GM12891 (cell line): ENCODE results near the gene FIGN. TPM values are rescaled to one million over a fixed set of nuclear protein-coding genes. Genes with fewer than 3 reads are reported as not detected.

Experiments used
- DNase-seq: peaks from one replicate; pipeline ENCODE4 v3.0.0; 2011; ENCODE audit warnings: low spot score; ENCODE audit not compliant: insufficient read length
- FAIRE-seq: peaks from 2 replicates; lab custom pipeline; 2011; peaks lifted over from hg19 to GRCh38; lab: Jason Lieb, UNC
- PAX5 ChIP-seq: IDR thresholded peaks from 2 replicates; pipeline ENCODE4 v1.6.1; 2011; ENCODE audit warnings: low read length, moderate library complexity, mild to moderate bottlenecking; ENCODE audit not compliant: insufficient read depth, severe bottlenecking
- POLR2A ChIP-seq: IDR thresholded peaks from 2 replicates; pipeline ENCODE4 v1.6.1; 2011; ENCODE audit warnings: low read depth, low read length, control low read depth
- POLR2AphosphoS5 ChIP-seq: IDR thresholded peaks from 2 replicates; pipeline ENCODE4 v1.6.1; 2011; ENCODE audit warnings: low read depth, low read length, control low read depth
- POU2F2 ChIP-seq: IDR thresholded peaks from 2 replicates; pipeline ENCODE4 v1.6.1; 2011; ENCODE audit warnings: low read depth, mild to moderate bottlenecking, control low read depth, low read length, moderate library complexity
- SPI1 ChIP-seq: IDR thresholded peaks from 2 replicates; pipeline ENCODE4 v1.6.1; 2011; ENCODE audit warnings: low read depth, low read length, control low read depth
- TAF1 ChIP-seq: IDR thresholded peaks from 2 replicates; pipeline ENCODE4 v1.6.1; 2011; ENCODE audit warnings: low read depth, low read length, control low read depth
- polyA plus RNA-seq: library from polyadenylated mRNA; unstranded; fragments of >200 nt; gene quantifications from one replicate; pipeline ENCODE4 v1.2.1, GENCODE V29; 2012; ENCODE audit warnings: low read depth, missing spikeins, inconsistent platforms; ENCODE audit not compliant: missing spikeins

The FIGN gene
- polyA plus RNA-seq = not detected

GRCh38 chr2:163735685-163736432, at the start of gene FIGN:
FIGN (minus strand) TSS chr2:163736008; CDS start chr2:163734927, 1,081 bp downstream.
- TF ChIP-seq PAX5 (no peak), SPI1 (no peak), POLR2A (no peak), POU2F2 (no peak), POLR2AphosphoS5 (no peak)
- DNase-seq (no peak), FAIRE-seq (no peak)

- no peak for DNase-seq
These were observed 49.4 kb upstream of the FIGN start for GRCh38 chr2:163785162-163785561.

GRCh38 chr2:163779970-163780597, 44.3 kb upstream of the FIGN start:
- DNase-seq = no peak
- TF ChIP-seq POLR2A (no peak), PAX5 (no peak), POU2F2 (no peak), SPI1 (no peak), TAF1 (no peak), POLR2AphosphoS5 (no peak)
- no peak for FAIRE-seq

More at GRCh38 chr2:163785162-163785561, 49.4 kb upstream of the FIGN start:
- FAIRE-seq = no peak
- TF ChIP-seq POU2F2 = no peak
- TF ChIP-seq TAF1 = no peak
- TF ChIP-seq POLR2A = no peak
- no peak for TF ChIP-seq PAX5
- TF ChIP-seq POLR2AphosphoS5 = no peak
- no peak for TF ChIP-seq SPI1

GRCh38 chr2:163778045-163778781, 42.4 kb upstream of the FIGN start:
- no peak for FAIRE-seq
- no peak for TF ChIP-seq POU2F2
- no peak for TF ChIP-seq PAX5
- no peak for TF ChIP-seq SPI1
- TF ChIP-seq POLR2AphosphoS5 = no peak
- TF ChIP-seq TAF1 = no peak
- TF ChIP-seq POLR2A = no peak
- no peak for DNase-seq

GRCh38 chr2:163775304-163775703, 39.5 kb upstream of the FIGN start:
- DNase-seq = no peak
- TF ChIP-seq PAX5 = no peak
- TF ChIP-seq SPI1 = no peak
- TF ChIP-seq POLR2A = no peak
- no peak for TF ChIP-seq POLR2AphosphoS5
- no peak for TF ChIP-seq POU2F2
- no peak for TF ChIP-seq TAF1
- FAIRE-seq = no peak

GRCh38 chr2:163774862-163775261, 39.1 kb upstream of the FIGN start:
- FAIRE-seq = no peak
- DNase-seq = no peak
- no peak for TF ChIP-seq POLR2A
- TF ChIP-seq PAX5 = no peak
- no peak for TF ChIP-seq TAF1
- no peak for TF ChIP-seq POU2F2
- TF ChIP-seq POLR2AphosphoS5 = no peak
- no peak for TF ChIP-seq SPI1

GRCh38 chr2:163773276-163773675, 37.5 kb upstream of the FIGN start:
- no peak for TF ChIP-seq SPI1
- TF ChIP-seq POLR2AphosphoS5 = no peak
- TF ChIP-seq POLR2A = no peak
- TF ChIP-seq POU2F2 = no peak
- no peak for TF ChIP-seq PAX5
- TF ChIP-seq TAF1 = no peak
- no peak for FAIRE-seq

GRCh38 chr2:163771596-163771995, 35.8 kb upstream of the FIGN start:
- DNase-seq (no peak), FAIRE-seq (no peak)
- TF ChIP-seq POLR2A (no peak), PAX5 (no peak), POLR2AphosphoS5 (no peak), TAF1 (no peak), SPI1 (no peak), POU2F2 (no peak)

More at GRCh38 chr2:163773276-163773675, 37.5 kb upstream of the FIGN start:
- no peak for DNase-seq

- TF ChIP-seq POU2F2 = no peak
- no peak for TF ChIP-seq POLR2A
- TF ChIP-seq PAX5 = no peak
- no peak for TF ChIP-seq TAF1
- TF ChIP-seq SPI1 = no peak
- no peak for TF ChIP-seq POLR2AphosphoS5
- no peak for FAIRE-seq
- no peak for DNase-seq
These were observed 33.3 kb upstream of the FIGN start for GRCh38 chr2:163768881-163769695.
